ENCODE results near the gene THY1. TPM values are rescaled to one million over a fixed set of nuclear protein-coding genes. Genes with fewer than 3 reads are reported as not detected.

Gene THY1
- total RNA-seq: 8.2 and 87.5 TPM in 2 replicates

DNA sequence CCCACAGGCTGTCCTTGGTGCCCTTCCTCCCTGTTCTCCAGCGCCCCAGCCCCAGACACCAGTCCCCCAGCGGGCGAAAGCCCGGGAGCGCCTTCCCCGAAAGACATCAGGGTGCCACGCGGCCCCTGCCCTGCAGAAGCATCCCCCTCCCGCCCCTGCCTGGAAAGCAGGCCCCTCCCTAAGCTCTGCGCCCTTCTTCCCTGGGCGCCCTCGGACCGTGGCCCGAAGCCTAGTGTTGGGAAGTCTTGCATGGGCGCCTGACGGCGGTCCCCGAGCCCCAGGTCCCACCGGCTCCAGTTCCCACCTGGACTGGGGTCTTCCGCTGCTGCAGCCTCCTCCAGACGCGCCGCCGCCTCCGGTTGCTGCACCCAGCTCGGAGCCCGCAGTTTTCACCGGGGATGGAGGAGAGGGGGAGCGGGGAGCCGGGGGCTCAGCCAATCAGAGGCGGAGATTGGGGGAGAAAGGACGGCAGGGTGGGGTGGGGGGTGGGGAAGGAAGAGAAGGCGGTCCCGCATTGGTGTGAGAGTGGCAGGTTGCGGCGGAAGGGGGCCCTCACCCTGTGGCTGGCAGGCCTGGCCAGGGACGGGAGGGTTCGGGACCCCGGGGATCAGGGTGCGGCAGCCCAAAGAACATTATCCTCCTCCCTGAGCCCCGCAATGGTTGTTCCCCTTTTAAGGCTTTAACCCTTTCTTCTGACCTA, at the start of gene THY1:
Gene THY1, minus strand, starts transcription at position 364 of the 700 bp plus-strand sequence. CDS start 2,267 bp downstream, outside the sequence.

GRCh38 chr11:119381181-119381988, 41.6 kb downstream of the THY1 start, which contains the start of gene USP2:
Gene USP2, minus strand, starts transcription at chr11:119381690. Its CDS starts 8,210 bp downstream, at chr11:119373480.

Small RNA genes lying within 50 kb of the gene (small RNA-seq; reads per million reads assigned to genes)
- not detected for gene AP003396.4

Other genes starting within 250 kb of the THY1 start
- not detected in 2 replicates for gene NHERF4, start 237.7 kb downstream of the THY1 start, total RNA-seq
- gene CBL, start 216.8 kb downstream of the THY1 start, total RNA-seq: 8.1 and 11.7 TPM in 2 replicates
- gene MCAM, start 106.0 kb downstream of the THY1 start, total RNA-seq: 0.73 and 0.98 TPM in 2 replicates
- gene RNF26, start 88.6 kb downstream of the THY1 start, total RNA-seq: 5.9 and 7.0 TPM in 2 replicates
- 0.39 and 0.73 TPM in 2 replicates for gene C1QTNF5, start 82.3 kb downstream of the THY1 start, total RNA-seq
- gene MFRP, start 76.5 kb downstream of the THY1 start, total RNA-seq: not detected in 2 replicates
- gene USP2, start 41.5 kb downstream of the THY1 start, total RNA-seq: under 0.01 TPM in 1 of 2 replicates, not detected in the other